Activated T-helper 2 cell treated with anti-CD3 and anti-CD28 coated beads, Interferon-gamma antibody, Interleukin-2, Interleukin-4, amounts not matched to agents 10 μg/mL and 5 μg/mL and 100 μg/mL, durations not matched to agents 14 hours and 24 hours and 36 hours (primary cell): ENCODE measurements around the gene HOMER1. TPM values are rescaled to one million over a fixed set of nuclear protein-coding genes. Genes with fewer than 3 reads are reported as not detected.
A peak's percentile ranks its signal among the peaks of the same experiment; 100 is the strongest.

Experiments
- DNase-seq: peaks from one replicate; pipeline ENCODE4 v3.0.0; 2021; ENCODE audit warnings: low spot score
- H3K27ac Mint-ChIP-seq: one replicate; pipeline ENCODE4 v1.8.0; 2021; ENCODE audit warnings: mixed read lengths
- H3K27me3 Mint-ChIP-seq: one replicate; pipeline ENCODE4 v1.8.0; 2021; ENCODE audit warnings: low read depth, mixed read lengths
- H3K36me3 Mint-ChIP-seq: one replicate; pipeline ENCODE4 v1.8.0; 2021; ENCODE audit warnings: low read depth, mixed read lengths
- H3K4me1 Mint-ChIP-seq: one replicate; pipeline ENCODE4 v1.8.0; 2021; ENCODE audit warnings: low read depth, mixed read lengths
- H3K4me3 Mint-ChIP-seq: one replicate; pipeline ENCODE4 v1.8.0; 2021; ENCODE audit warnings: low read depth, mild to moderate bottlenecking, moderate library complexity, mixed read lengths
- H3K9me3 Mint-ChIP-seq: one replicate; pipeline ENCODE4 v1.8.0; 2021; ENCODE audit warnings: mixed read lengths
- intact Hi-C: fragments of 100-400 bp; cut with micrococcal nuclease; formaldehyde crosslinking; loops from one replicate; pipeline ENCODE4 v1.15.1; 2023
- total RNA-seq: library from RNA; stranded (reverse); gene quantifications from 2 replicates; pipeline ENCODE4 v1.2.3, GENCODE V29; 2022

Gene HOMER1
- total RNA-seq, 1 donor from 2014 or later: 13.5 TPM

- H3K4me1 Mint-ChIP-seq: peaks cover 48% of the 10 kb centered on the region
- peaks cover 3% of the 10 kb centered on the region for H3K27me3 Mint-ChIP-seq
- intact Hi-C loops: loop anchor here (1.0 to 10.0 kb wide), 4 partner anchors 277 to 1219 kb away; partner anchors contain the start of genes AP3B1, JMY, MTX3 and ZFYVE16
- peak overlapping the region; percentile 71 for H3K27ac Mint-ChIP-seq
- H3K9me3 Mint-ChIP-seq: no peaks in the 10 kb centered on the region
- DNase-seq: no peak
- no peaks in the 10 kb centered on the region for H3K36me3 Mint-ChIP-seq
- H3K4me3 Mint-ChIP-seq: peak overlapping the region; percentile 83
Measured at GRCh38 chr5:79513308-79513703, 628 bp downstream of the HOMER1 start.

- H3K27me3 Mint-ChIP-seq: peaks cover 3% of the 10 kb centered on the region
- peak overlapping the region; percentile 71 for H3K27ac Mint-ChIP-seq
- no peaks in the 10 kb centered on the region for H3K9me3 Mint-ChIP-seq
- H3K4me1 Mint-ChIP-seq: peaks cover 52% of the 10 kb centered on the region
- intact Hi-C loops: loop anchor here (1.0 to 10.0 kb wide), 4 partner anchors 276 to 1218 kb away; partner anchors contain the start of genes AP3B1, JMY, MTX3 and ZFYVE16
- no peaks in the 10 kb centered on the region for H3K36me3 Mint-ChIP-seq
- DNase-seq: no peak
- H3K4me3 Mint-ChIP-seq: peak overlapping the region; percentile 83
Measured at GRCh38 chr5:79512471-79513307, 1.2 kb downstream of the HOMER1 start.

GRCh38 chr5:79512049-79512448 is 1.9 kb downstream of the HOMER1 start:
- H3K4me1 Mint-ChIP-seq: peaks cover 53% of the 10 kb centered on the region
- peaks cover 3% of the 10 kb centered on the region for H3K27me3 Mint-ChIP-seq
- intact Hi-C loops: loop anchor here (5.0 to 10.0 kb wide), 3 partner anchors 480 to 1217 kb away; partner anchors contain the start of genes AP3B1, MTX3 and ZFYVE16
- no peak overlapping the region for H3K27ac Mint-ChIP-seq
- H3K36me3 Mint-ChIP-seq: no peaks in the 10 kb centered on the region
- H3K4me3 Mint-ChIP-seq: peak overlapping the region; percentile 83
- no peak for DNase-seq
- H3K9me3 Mint-ChIP-seq: no peaks in the 10 kb centered on the region

- intact Hi-C loops: loop anchor here (5.0 to 10.0 kb wide), 3 partner anchors 482 to 1216 kb away; partner anchors contain the start of genes AP3B1, MTX3 and ZFYVE16
- H3K4me3 Mint-ChIP-seq: peak overlapping the region; percentile 83
- no peaks in the 10 kb centered on the region for H3K9me3 Mint-ChIP-seq
- no peak overlapping the region for H3K27ac Mint-ChIP-seq
- peaks cover 3% of the 10 kb centered on the region for H3K27me3 Mint-ChIP-seq
- H3K4me1 Mint-ChIP-seq: peaks cover 55% of the 10 kb centered on the region
- DNase-seq: no peak
- no peaks in the 10 kb centered on the region for H3K36me3 Mint-ChIP-seq
Measured at GRCh38 chr5:79510638-79511037, 3.3 kb downstream of the HOMER1 start.

GRCh38 chr5:79509244-79509885 is 4.6 kb downstream of the HOMER1 start:
- peaks cover 3% of the 10 kb centered on the region for H3K27me3 Mint-ChIP-seq

GRCh38 chr5:79508794-79509193 is 5.1 kb downstream of the HOMER1 start:
- Mint-ChIP-seq H3K4me3 (no peak overlapping the region), H3K36me3 (no peaks in the 10 kb centered on the region), H3K27ac (no peak overlapping the region), H3K4me1 (peaks cover 53% of the 10 kb centered on the region), H3K9me3 (no peaks in the 10 kb centered on the region), H3K27me3 (peaks cover 3% of the 10 kb centered on the region)
- DNase-seq: no peak
- intact Hi-C loops: no loop called here

More at GRCh38 chr5:79509244-79509885, 4.6 kb downstream of the HOMER1 start:
- Mint-ChIP-seq H3K36me3 (no peaks in the 10 kb centered on the region), H3K27ac (no peak overlapping the region), H3K4me1 (peaks cover 49% of the 10 kb centered on the region), H3K4me3 (no peak overlapping the region), H3K9me3 (no peaks in the 10 kb centered on the region)
- intact Hi-C loops: no loop called here
- no peak for DNase-seq

GRCh38 chr5:79508354-79508753 is 5.6 kb downstream of the HOMER1 start:
- H3K4me1 Mint-ChIP-seq: peaks cover 55% of the 10 kb centered on the region

GRCh38 chr5:79507251-79508205 is 6.4 kb downstream of the HOMER1 start:
- no peaks in the 10 kb centered on the region for H3K9me3 Mint-ChIP-seq
- intact Hi-C loops: no loop called here
- peaks cover 51% of the 10 kb centered on the region for H3K4me1 Mint-ChIP-seq

More at GRCh38 chr5:79508354-79508753, 5.6 kb downstream of the HOMER1 start:
- H3K27ac Mint-ChIP-seq: no peak overlapping the region
- peaks cover 3% of the 10 kb centered on the region for H3K27me3 Mint-ChIP-seq
- intact Hi-C loops: no loop called here
- H3K36me3 Mint-ChIP-seq: no peaks in the 10 kb centered on the region
- no peaks in the 10 kb centered on the region for H3K9me3 Mint-ChIP-seq
- H3K4me3 Mint-ChIP-seq: no peak overlapping the region
- no peak for DNase-seq

GRCh38 chr5:79505138-79505537 is 8.8 kb downstream of the HOMER1 start:
- DNase-seq: no peak
- no peak overlapping the region for H3K27ac Mint-ChIP-seq
- H3K4me1 Mint-ChIP-seq: peaks cover 36% of the 10 kb centered on the region
- no peak overlapping the region for H3K4me3 Mint-ChIP-seq
- H3K36me3 Mint-ChIP-seq: no peaks in the 10 kb centered on the region
- no peaks in the 10 kb centered on the region for H3K9me3 Mint-ChIP-seq
- intact Hi-C loops: no loop called here
- no peaks in the 10 kb centered on the region for H3K27me3 Mint-ChIP-seq

More at GRCh38 chr5:79507251-79508205, 6.4 kb downstream of the HOMER1 start:
- no peak for DNase-seq
- H3K27ac Mint-ChIP-seq: no peak overlapping the region
- no peak overlapping the region for H3K4me3 Mint-ChIP-seq
- H3K27me3 Mint-ChIP-seq: peaks cover 1% of the 10 kb centered on the region
- H3K36me3 Mint-ChIP-seq: no peaks in the 10 kb centered on the region

GRCh38 chr5:79503794-79504495 is 10.0 kb downstream of the HOMER1 start:
- Mint-ChIP-seq H3K9me3 (no peaks in the 10 kb centered on the region), H3K36me3 (no peaks in the 10 kb centered on the region), H3K27ac (no peak overlapping the region), H3K27me3 (no peaks in the 10 kb centered on the region), H3K4me1 (peaks cover 31% of the 10 kb centered on the region), H3K4me3 (no peak overlapping the region)
- intact Hi-C loops: no loop called here
- no peak for DNase-seq

- H3K27ac Mint-ChIP-seq: no peak overlapping the region
Measured at GRCh38 chr5:79499640-79500273, 14.2 kb downstream of the HOMER1 start.

More at GRCh38 chr5:79499640-79500273, 14.2 kb downstream of the HOMER1 start:
- no peak for DNase-seq
- H3K4me1 Mint-ChIP-seq: peaks cover 11% of the 10 kb centered on the region
- no peaks in the 10 kb centered on the region for H3K36me3 Mint-ChIP-seq
- H3K27me3 Mint-ChIP-seq: no peaks in the 10 kb centered on the region
- H3K9me3 Mint-ChIP-seq: no peaks in the 10 kb centered on the region
- intact Hi-C loops: no loop called here
- H3K4me3 Mint-ChIP-seq: no peak overlapping the region
